Heart right ventricle (tissue), 16 donors: Measurements from ENCODE around the gene PDE7B. TPM values are rescaled to one million over a fixed set of nuclear protein-coding genes. Genes with fewer than 3 reads are reported as not detected.
A peak's percentile ranks its signal among the peaks of the same experiment; 100 is the strongest.

Experiments used
- ATAC-seq, 8 donors: fragments of 200-7000 bp; cut with Tn5 transposase; one replicate each; pipeline ENCODE4 v1.9.1; 2020; ENCODE audit warnings: mild to moderate bottlenecking in 8 of 8, moderate library complexity in 8 of 8, moderate number of reproducible peaks in 1 of 8
- DNase-seq, 2 donors: peaks; one replicate each; pipeline ENCODE4 v3.0.0-alpha.2; 2020
- H3K27ac ChIP-seq, 10 donors: fragments of 200-600 bp; sonication (generic) in 2 of 10; one replicate each; pipeline versions ENCODE4 v1.5.0 to v1.8.0; 2020 to 2022; ENCODE audit warnings: mild to moderate bottlenecking in 3 of 10
- H3K27me3 ChIP-seq, 7 donors: fragments of 200-600 bp; one replicate each; pipeline ENCODE4 v1.8.0; 2021 to 2022; ENCODE audit warnings: mild to moderate bottlenecking in 2 of 7
- H3K36me3 ChIP-seq, 9 donors: fragments of 200-600 bp; sonication (generic) in 1 of 9; one replicate each; pipeline versions ENCODE4 v1.5.0 to v1.8.0; 2020 to 2022; ENCODE audit warnings: mild to moderate bottlenecking in 2 of 9
- H3K4me1 ChIP-seq, 9 donors: fragments of 200-600 bp; sonication (generic) in 1 of 9; one replicate each; pipeline versions ENCODE4 v1.5.0 to v1.8.0; 2020 to 2022; ENCODE audit warnings: mild to moderate bottlenecking in 4 of 9
- H3K4me3 ChIP-seq, 10 donors: fragments of 200-600 bp; sonication (generic) in 2 of 10; one replicate each; pipeline versions ENCODE4 v1.5.0 to v1.8.0; 2020 to 2022; ENCODE audit warnings: mild to moderate bottlenecking in 7 of 10, moderate library complexity in 2 of 10
- H3K9me3 ChIP-seq, 11 donors: fragments of 200-600 bp in 10 of 11; sonication (generic) in 2 of 11; one replicate each; pipeline versions ENCODE4 v1.5.0 to v1.8.0; 2013 to 2022; ENCODE audit warnings: mild to moderate bottlenecking in 2 of 11, control low read depth in 1 of 11, moderate library complexity in 1 of 11
- CTCF ChIP-seq, 9 donors: fragments of 200-600 bp; sonication (generic) in 2 of 9; IDR thresholded peaks; one replicate each; pipeline versions ENCODE4 v1.5.0 to v1.8.0; 2021 to 2022; ENCODE audit warnings: antibody characterized with exemption in 9 of 9, mild to moderate bottlenecking in 5 of 9, moderate library complexity in 1 of 9
- WGBS, 2 donors: extraction: QIAGEN DNeasy Blood & Tissue Kit; methylation state at CpG; one replicate each; pipeline ENCODE4 v1.1.7; 2013; ENCODE audit warnings: inconsistent platforms in 1 of 2; 5-methylcytosine and 5-hydroxymethylcytosine counted together
- intact Hi-C, 10 donors: fragments of 100-400 bp; cut with DNase I; formaldehyde crosslinking; loops; one replicate each; pipeline versions ENCODE4 v1.11.1 to v1.14.2; 2022
- polyA plus RNA-seq, 2 donors: library from polyadenylated mRNA; stranded (reverse); fragments of 200-250 nt; gene quantifications; one replicate each; pipeline ENCODE4 v1.2.3, GENCODE V29; 2013
- total RNA-seq, 10 donors: library from RNA; stranded (reverse); fragmentation: NEBNext Ultra II Directional in 3 of 10; extraction: Animal tissue kit (Norgen Biotek cat#: 25700) in 3 of 10; gene quantifications; one replicate each; pipeline versions ENCODE4 v1.2.1 to v1.2.4, GENCODE V29; 2021 to 2023
- donor health status: Arrhythmogenic right ventricular cardiomyopathy.
- donor health status: ischemic (EF 13 %, LVEDD 7.1; RV severe dilation, severe dysfunction).
- donor health status: healthy with polysubstance abuse.
- donor health status: DM: no; HTN: yes; CAD: no.
- donor health status: DM: no; HTN: no; CAD: no.
- donor health status: ischemic (EF 25% LVEDD 6.9; RV normal size, moderate dysfunction).
- donor health status: ischemic (EF 25% LVEDD 5.7; RV mildly dilated, moderate dysfunction).
- donor health status: healthy.
- donor health status: DM: yes; HTN: yes; CAD: no.
- donor health status: Ischemic cardiomyopathy.
- donor health status: ischemic (EF 35%, LVEDD 5.7; RV mildly dilated, moderate dysfunction).
- donor health status: nonischemic (EF 11% LVEDD 7.7; RV severe dilation, severe dysfunction).
- donor health status: DM: yes; HTN: yes; CAD: no.
- donor health status: PGD.
- donor health status: ischemic (EF 29% LVEDD 5.4; RV normal size, mild dysfunction).
- donor health status: nonischemic (EF 23%, LVEDD 6.1; RV moderate dilation, normal function).

PDE7B gene
- total and polyA plus RNA-seq, 12 donors = 3.7 to 19.6 (median 10.8) TPM

- no peak for TF ChIP-seq CTCF (IDR thresholded peaks at IDR 0.05)
- intact Hi-C loops = no loop called here
- no peak for DNase-seq
- H3K9me3 ChIP-seq = peaks cover 0 to 5% (median 0%) of the 10 kb centered on the region in 11 donors
- no peak overlapping the region for H3K4me3 ChIP-seq
- no peaks in the 10 kb centered on the region for H3K36me3 ChIP-seq
- no peak for ATAC-seq
- H3K27me3 ChIP-seq = no peaks in the 10 kb centered on the region
- H3K27ac ChIP-seq = peak overlapping the region in 5 of 10 donors; percentile 42 to 56 (median 52)
- WGBS, 2 donors = 95 to 97% methylated on average over 4 of the region's 4 CpGs
- peaks cover 0 to 34% (median 10%) of the 10 kb centered on the region in 9 donors for H3K4me1 ChIP-seq
These were observed 18.4 kb downstream of the PDE7B start for GRCh38 chr6:135869857-135870256.

GRCh38 chr6:135870722-135871121 is 19.2 kb downstream of the PDE7B start:
- DNase-seq = no peak
- Histone ChIP-seq H3K36me3 (no peaks in the 10 kb centered on the region), H3K4me1 (peaks cover 0 to 38% (median 10%) of the 10 kb centered on the region in 9 donors), H3K9me3 (no peaks in the 10 kb centered on the region), H3K4me3 (no peak overlapping the region), H3K27me3 (no peaks in the 10 kb centered on the region), H3K27ac (peak overlapping the region in 6 of 10 donors; percentile 39 to 56 (median 50))
- ATAC-seq = peak in 4 of 8 donors; percentile 56 to 77 (median 62)
- TF ChIP-seq CTCF (IDR thresholded peaks at IDR 0.05) = no peak
- 51 to 54% methylated on average over 2 of the region's 2 CpGs for WGBS, 2 donors
- intact Hi-C loops = no loop called here

- Histone ChIP-seq H3K4me1 (peaks cover 0 to 44% (median 10%) of the 10 kb centered on the region in 9 donors), H3K27me3 (no peaks in the 10 kb centered on the region), H3K36me3 (no peaks in the 10 kb centered on the region), H3K4me3 (no peak overlapping the region), H3K27ac (peak overlapping the region in 7 of 10 donors; percentile 21 to 56 (median 49)), H3K9me3 (no peaks in the 10 kb centered on the region)
- intact Hi-C loops = no loop called here
- TF ChIP-seq CTCF (IDR thresholded peaks at IDR 0.05) = no peak
- no peak for DNase-seq
- peak in 4 of 8 donors; percentile 26 to 48 (median 39) for ATAC-seq
- 87 to 90% methylated on average over 1 of the region's 1 CpG for WGBS, 2 donors
These were observed 19.8 kb downstream of the PDE7B start for GRCh38 chr6:135871296-135871695.

GRCh38 chr6:135871878-135872277 is 20.4 kb downstream of the PDE7B start:
- no peaks in the 10 kb centered on the region for H3K27me3 ChIP-seq
- intact Hi-C loops = no loop called here
- H3K4me1 ChIP-seq = peaks cover 0 to 43% (median 10%) of the 10 kb centered on the region in 9 donors
- TF ChIP-seq CTCF (IDR thresholded peaks at IDR 0.05) = no peak
- no peak overlapping the region for H3K4me3 ChIP-seq
- no peak for DNase-seq
- no peaks in the 10 kb centered on the region for H3K9me3 ChIP-seq
- H3K27ac ChIP-seq = peak overlapping the region in 5 of 10 donors; percentile 40 to 56 (median 52)
- WGBS, 2 donors = 76 to 80% methylated on average over 1 of the region's 1 CpG
- ATAC-seq = no peak
- H3K36me3 ChIP-seq = no peaks in the 10 kb centered on the region
